Stimulated activated memory B cell treated with anti-CD40 and anti-IgM and Interleukin-4, amounts not matched to agents 10 μg/mL and 1 μg/mL and 100 μg/mL, for 72 hours (primary cell): ENCODE results near the gene PRKCA.
"Not testable (repeated sequence)": the region's sequence is repeated elsewhere in the genome, so short reads cannot be mapped to it uniquely, and the experiment has no call there.

Experiments used
- ATAC-seq: fragments of 150-1000 bp; cut with Tn5 transposase; 2 replicates; pipeline ENCODE4 v1.10.0; 2021
- H3K27ac Mint-ChIP-seq: one replicate; pipeline ENCODE4 v1.8.0; 2022; ENCODE audit warnings: mild to moderate bottlenecking, mixed read lengths
- H3K27me3 Mint-ChIP-seq: one replicate; pipeline ENCODE4 v1.8.0; 2022; ENCODE audit warnings: mixed read lengths
- H3K36me3 Mint-ChIP-seq: one replicate; pipeline ENCODE4 v1.8.0; 2022; ENCODE audit warnings: mixed read lengths
- H3K4me1 Mint-ChIP-seq: one replicate; pipeline ENCODE4 v1.8.0; 2022; ENCODE audit warnings: mixed read lengths
- H3K4me3 Mint-ChIP-seq: one replicate; pipeline ENCODE4 v1.8.0; 2022; ENCODE audit warnings: mild to moderate bottlenecking, moderate library complexity, mixed read lengths
- H3K9me3 Mint-ChIP-seq: one replicate; pipeline ENCODE4 v1.8.0; 2022; ENCODE audit warnings: mixed read lengths

PRKCA gene

DNA sequence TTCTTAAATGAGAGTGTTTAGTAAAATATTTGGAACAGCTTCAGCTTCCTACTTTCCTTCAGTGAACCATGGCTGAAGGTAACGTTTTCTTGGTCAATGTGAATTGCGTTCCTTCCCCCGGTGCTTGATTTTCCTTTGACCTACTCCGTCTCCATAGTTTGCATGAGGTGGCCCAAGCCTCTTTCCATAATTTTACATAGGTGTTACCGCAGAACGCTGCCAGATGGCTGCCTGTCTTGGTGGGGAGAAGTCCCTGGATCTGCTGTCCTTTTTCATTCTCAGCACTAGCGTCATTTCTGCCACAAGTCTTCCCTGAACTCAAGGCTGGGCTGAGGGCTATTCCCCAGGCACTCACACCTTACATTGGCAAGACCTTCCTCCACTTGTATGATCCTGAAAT, 178.4 kb downstream of the PRKCA start:
- Mint-ChIP-seq H3K27me3 (no peaks in the 10 kb centered on the region), H3K27ac (no peak overlapping the region), H3K4me3 (no peak overlapping the region), H3K9me3 (peaks cover 4% of the 10 kb centered on the region), H3K4me1 (no peaks in the 10 kb centered on the region), H3K36me3 (no peaks in the 10 kb centered on the region)
- no peak for ATAC-seq

DNA sequence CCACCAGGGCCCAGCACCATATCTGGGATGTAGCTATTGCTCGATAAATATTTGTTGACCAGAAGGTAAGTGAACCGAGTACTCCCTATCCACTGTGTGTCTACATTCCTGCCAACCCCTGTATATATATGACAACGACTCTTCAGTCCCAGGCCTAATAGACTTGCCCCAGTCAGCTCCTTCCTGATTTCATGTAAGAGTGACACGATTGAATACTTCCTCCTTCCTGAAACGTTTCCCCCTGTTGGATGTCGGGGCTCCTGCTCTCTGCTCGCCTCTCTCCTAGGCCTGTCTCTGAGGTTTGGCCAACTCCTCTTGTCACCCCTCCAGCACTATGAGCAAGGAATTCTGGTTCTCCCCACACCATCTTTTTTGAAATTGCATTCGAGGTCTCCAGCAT, 178.9 kb downstream of the PRKCA start:
- Mint-ChIP-seq H3K27me3 (no peaks in the 10 kb centered on the region), H3K4me3 (no peak overlapping the region), H3K4me1 (no peaks in the 10 kb centered on the region), H3K36me3 (no peaks in the 10 kb centered on the region), H3K27ac (no peak overlapping the region), H3K9me3 (peaks cover 4% of the 10 kb centered on the region)
- ATAC-seq: no peak

DNA sequence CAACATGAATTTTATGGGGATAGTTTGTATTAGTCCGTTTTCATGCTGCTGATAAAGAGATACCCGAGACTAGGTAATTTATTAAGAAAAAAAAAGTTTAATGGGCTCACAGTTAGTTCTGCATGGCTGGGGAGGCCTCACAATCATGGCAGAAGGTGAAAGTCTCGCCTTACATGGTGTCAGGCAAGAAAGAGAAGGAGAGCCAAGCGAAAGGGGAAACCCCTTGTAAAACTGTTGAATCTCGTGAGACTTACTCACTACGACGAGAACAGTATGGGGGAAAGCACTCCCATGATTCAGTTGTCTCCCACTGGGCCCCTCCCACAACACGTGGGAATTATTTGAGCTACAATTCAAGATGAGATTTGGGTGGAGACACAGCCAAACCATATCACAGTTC, 181.5 kb downstream of the PRKCA start:
- H3K27me3 Mint-ChIP-seq: no peaks in the 10 kb centered on the region
- no peak for ATAC-seq
- H3K4me1 Mint-ChIP-seq: no peaks in the 10 kb centered on the region
- H3K36me3 Mint-ChIP-seq: no peaks in the 10 kb centered on the region
- H3K27ac Mint-ChIP-seq: no peak overlapping the region
- peaks cover 11% of the 10 kb centered on the region for H3K9me3 Mint-ChIP-seq
- no peak overlapping the region for H3K4me3 Mint-ChIP-seq

DNA sequence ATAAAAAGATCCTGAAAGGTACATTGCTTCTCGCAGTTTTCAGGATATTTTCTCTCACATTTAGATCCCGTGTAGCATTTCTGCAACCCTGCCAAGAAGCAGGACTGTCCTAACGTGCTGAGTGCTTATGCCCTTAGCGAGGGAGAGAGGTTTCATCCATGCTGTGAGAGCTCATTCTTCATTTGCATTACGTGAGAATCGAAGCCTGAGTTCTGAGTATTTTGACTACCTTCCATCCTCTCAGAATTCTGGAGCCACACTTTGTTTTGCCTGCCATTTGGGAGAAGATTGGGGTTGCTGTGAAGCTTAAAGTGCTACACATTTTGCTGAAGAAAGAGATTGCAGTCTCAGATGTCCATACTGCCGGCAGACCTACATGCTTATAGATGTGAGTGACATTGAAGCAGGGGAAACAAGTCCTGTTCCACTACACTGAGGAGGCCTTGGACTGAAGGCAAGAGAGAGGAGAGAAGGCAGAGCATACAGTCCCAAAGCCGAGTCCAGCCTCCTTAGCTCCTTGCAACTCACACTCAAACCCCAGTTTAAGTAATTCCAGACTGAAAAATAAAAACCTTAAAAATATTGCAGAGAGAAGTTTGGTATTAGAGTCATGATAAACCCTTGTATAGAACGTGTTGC, 183.0 kb downstream of the PRKCA start:
- ATAC-seq: no peak
- Mint-ChIP-seq H3K4me3 (no peak overlapping the region), H3K27me3 (no peaks in the 10 kb centered on the region), H3K36me3 (no peaks in the 10 kb centered on the region), H3K9me3 (peaks cover 7% of the 10 kb centered on the region), H3K4me1 (no peaks in the 10 kb centered on the region), H3K27ac (no peak overlapping the region)

DNA sequence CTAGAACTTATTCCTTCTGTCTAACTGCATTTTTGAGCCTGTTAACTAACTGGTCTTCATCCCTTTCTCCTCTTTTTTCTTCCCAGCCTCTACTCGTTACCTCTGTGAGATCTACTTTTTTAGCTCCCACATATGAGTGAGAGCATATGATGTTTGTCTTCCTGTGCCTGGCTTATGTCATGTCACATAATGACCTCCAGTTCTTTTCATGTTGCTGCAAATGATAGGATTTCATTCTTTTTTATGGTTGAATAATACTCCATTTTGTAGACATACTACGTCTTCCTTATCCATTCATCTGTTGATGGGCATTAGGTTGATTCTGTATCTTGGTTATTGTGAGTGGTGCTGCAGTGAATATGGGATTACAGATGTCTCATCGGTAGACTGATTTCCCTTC, 184.7 kb downstream of the PRKCA start:
- Mint-ChIP-seq H3K36me3 (no peaks in the 10 kb centered on the region), H3K27me3 (no peaks in the 10 kb centered on the region), H3K9me3 (peaks cover 7% of the 10 kb centered on the region), H3K27ac (no peak overlapping the region), H3K4me3 (no peak overlapping the region), H3K4me1 (no peaks in the 10 kb centered on the region)
- ATAC-seq: no peak

DNA sequence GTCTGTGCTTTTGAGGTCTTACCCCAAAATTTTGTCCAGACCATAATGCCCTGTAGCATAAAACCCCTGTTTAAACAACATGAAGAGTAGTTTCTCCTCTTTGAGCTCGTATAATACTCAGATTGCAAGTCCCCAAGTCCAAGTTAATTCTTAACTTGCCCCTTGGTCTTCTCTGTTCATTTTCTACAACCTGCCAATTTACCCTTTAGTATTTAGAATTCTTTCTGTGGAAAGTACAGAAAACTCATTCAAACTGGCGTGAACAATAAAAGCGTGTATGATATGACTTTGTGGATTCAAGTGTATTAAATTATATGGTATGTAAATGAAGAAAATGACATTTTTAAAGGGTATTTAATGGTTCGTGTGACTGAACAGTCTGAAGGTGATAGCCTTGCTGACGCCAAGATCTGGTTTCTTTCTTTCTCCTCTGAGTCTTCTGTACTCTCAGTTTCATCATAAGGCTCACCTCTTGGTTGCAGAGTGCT, 185.6 kb downstream of the PRKCA start:
- no peak for ATAC-seq
- no peak overlapping the region for H3K27ac Mint-ChIP-seq
- H3K9me3 Mint-ChIP-seq: peaks cover 7% of the 10 kb centered on the region
- H3K36me3 Mint-ChIP-seq: no peaks in the 10 kb centered on the region
- H3K27me3 Mint-ChIP-seq: no peaks in the 10 kb centered on the region
- H3K4me1 Mint-ChIP-seq: no peaks in the 10 kb centered on the region
- no peak overlapping the region for H3K4me3 Mint-ChIP-seq

DNA sequence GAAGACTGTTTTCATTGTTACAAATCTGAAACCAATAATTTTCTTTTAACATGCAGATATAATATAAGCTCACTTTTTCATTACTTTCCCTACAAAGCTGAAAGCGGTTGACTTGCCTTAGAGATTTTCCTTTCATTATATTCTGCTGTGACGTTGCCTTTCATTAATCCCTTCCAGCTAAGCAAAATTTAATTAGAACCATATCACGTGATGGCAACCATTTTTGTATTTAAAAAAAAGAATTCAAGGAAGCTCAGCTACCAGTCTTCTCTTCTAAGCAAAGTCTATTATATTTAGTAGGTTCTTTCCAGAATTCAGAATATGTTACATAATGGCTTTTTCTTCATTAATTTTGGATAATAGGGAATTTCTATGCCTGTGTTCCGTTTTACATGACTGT, 186.5 kb downstream of the PRKCA start:
- no peak overlapping the region for H3K4me3 Mint-ChIP-seq
- no peaks in the 10 kb centered on the region for H3K36me3 Mint-ChIP-seq
- H3K27me3 Mint-ChIP-seq: no peaks in the 10 kb centered on the region
- no peak overlapping the region for H3K27ac Mint-ChIP-seq
- no peak for ATAC-seq
- H3K4me1 Mint-ChIP-seq: no peaks in the 10 kb centered on the region
- peaks cover 7% of the 10 kb centered on the region for H3K9me3 Mint-ChIP-seq

DNA sequence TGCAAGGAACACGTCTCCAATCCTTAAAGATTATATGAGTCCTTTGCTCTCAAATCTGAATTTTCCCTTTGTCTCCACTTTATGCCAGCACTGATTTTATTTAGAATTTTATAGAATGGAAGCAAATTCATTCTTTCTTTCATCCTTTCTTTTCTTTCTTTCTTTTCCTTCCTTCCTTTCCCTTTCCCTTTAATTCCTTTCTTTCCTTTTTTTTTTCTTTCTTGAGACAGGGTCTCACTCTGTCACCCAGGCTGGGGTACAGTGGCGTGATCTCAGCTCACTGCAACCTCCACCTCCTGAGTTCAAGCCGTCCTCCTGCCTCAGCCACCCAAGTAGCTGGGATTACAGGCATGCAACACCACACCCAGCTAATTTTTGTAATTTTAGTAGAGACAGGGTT, 187.2 kb downstream of the PRKCA start:
- H3K4me1 Mint-ChIP-seq, H3K36me3 Mint-ChIP-seq: not testable (repeated sequence)

DNA sequence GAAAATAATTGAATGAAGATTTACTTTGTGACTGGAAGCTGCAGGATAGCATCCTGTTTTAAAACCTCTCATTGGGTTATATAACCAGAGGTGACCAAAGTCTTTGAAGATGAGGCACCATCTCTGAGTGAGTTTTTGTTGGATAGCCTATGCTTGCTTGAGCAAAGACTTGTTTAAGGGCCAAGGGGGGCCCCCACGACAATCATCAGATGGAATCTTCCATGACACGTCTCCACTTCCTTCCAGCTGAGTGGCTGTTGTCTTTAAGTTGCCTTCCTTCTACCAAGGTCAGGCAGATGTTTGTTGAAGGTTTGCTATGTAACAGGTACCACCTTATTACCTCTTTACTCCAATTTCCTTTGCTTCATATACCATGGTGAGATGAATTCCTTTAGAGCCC, 188.8 kb downstream of the PRKCA start:
- no peak overlapping the region for H3K27ac Mint-ChIP-seq
- no peaks in the 10 kb centered on the region for H3K36me3 Mint-ChIP-seq
- H3K4me1 Mint-ChIP-seq: no peaks in the 10 kb centered on the region
- peaks cover 7% of the 10 kb centered on the region for H3K9me3 Mint-ChIP-seq
- H3K4me3 Mint-ChIP-seq: no peak overlapping the region
- no peaks in the 10 kb centered on the region for H3K27me3 Mint-ChIP-seq
- no peak for ATAC-seq

More for the DNA sequence above, 187.2 kb downstream of the PRKCA start:
- H3K27me3 Mint-ChIP-seq, H3K4me3 Mint-ChIP-seq, H3K27ac Mint-ChIP-seq, ATAC-seq, H3K9me3 Mint-ChIP-seq: not testable (repeated sequence)

DNA sequence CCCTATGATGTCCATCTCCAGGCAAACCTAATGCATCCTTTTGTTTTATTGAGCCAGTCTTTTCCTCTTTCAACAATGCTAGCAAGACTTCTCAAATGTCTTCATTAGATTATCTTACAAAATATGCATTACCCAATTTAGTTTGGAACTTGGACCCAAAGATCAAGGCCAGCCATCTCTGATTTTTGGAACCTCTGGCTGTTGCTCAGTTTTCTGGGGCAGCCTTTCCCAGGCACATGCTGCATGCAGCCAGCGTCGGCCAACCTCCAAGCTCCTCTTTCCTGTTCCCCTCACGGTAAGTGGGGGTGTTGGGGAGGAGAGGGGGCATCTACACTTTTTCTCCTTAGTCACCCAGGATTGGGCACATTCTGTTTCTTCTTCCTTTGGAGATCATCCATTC, 189.3 kb downstream of the PRKCA start:
- H3K36me3 Mint-ChIP-seq: no peaks in the 10 kb centered on the region
- H3K4me1 Mint-ChIP-seq: no peaks in the 10 kb centered on the region
- peaks cover 7% of the 10 kb centered on the region for H3K9me3 Mint-ChIP-seq
- ATAC-seq: no peak
- H3K27me3 Mint-ChIP-seq: no peaks in the 10 kb centered on the region
- no peak overlapping the region for H3K4me3 Mint-ChIP-seq
- H3K27ac Mint-ChIP-seq: no peak overlapping the region

DNA sequence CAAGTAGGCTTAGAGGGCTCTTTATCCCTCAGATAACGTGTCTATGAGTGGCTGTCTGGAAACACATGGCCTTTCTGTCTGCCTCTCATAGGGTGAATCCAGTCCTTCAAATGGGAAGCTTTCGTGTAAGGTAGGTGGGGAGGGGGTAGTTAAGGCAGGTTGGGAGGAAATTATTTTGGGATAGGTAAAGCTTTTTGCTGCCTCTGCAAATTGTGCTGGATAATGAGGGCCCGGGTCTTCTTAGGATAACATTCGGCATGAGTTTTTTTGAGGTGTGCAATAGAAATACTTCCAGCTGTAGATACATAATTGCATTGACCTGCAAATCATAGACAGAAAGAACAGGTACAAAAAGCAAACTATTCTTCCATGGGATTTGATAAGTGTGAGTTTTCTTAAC, 189.7 kb downstream of the PRKCA start:
- no peaks in the 10 kb centered on the region for H3K27me3 Mint-ChIP-seq
- H3K27ac Mint-ChIP-seq: no peak overlapping the region
- no peaks in the 10 kb centered on the region for H3K36me3 Mint-ChIP-seq
- no peak overlapping the region for H3K4me3 Mint-ChIP-seq
- H3K9me3 Mint-ChIP-seq: peaks cover 6% of the 10 kb centered on the region
- ATAC-seq: no peak
- no peaks in the 10 kb centered on the region for H3K4me1 Mint-ChIP-seq

DNA sequence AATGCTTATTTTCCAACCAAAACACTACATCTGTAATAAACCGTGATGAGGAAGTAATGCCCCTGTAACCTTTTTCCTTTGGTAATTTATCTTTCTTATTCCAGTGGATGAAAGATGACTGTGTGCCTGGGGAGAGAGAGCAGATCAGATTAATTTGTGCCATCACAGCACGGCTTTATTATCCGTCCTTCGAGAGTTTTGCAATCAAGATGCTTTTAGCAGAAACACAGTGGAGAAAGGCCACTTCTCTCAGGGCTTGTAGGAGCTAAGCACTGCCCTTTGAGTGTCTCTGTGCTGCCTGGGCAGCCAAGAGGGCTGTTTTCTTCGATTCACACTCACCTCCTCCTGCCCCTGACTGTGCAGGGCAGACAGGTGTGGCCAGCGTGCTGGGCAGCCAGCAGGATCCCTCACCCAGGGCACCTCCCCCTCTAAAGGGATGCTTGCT, 190.2 kb downstream of the PRKCA start:
- no peak for ATAC-seq
- Mint-ChIP-seq H3K36me3 (no peaks in the 10 kb centered on the region), H3K27ac (no peak overlapping the region), H3K4me3 (no peak overlapping the region), H3K27me3 (no peaks in the 10 kb centered on the region), H3K9me3 (peaks cover under 1% of the 10 kb centered on the region), H3K4me1 (no peaks in the 10 kb centered on the region)

DNA sequence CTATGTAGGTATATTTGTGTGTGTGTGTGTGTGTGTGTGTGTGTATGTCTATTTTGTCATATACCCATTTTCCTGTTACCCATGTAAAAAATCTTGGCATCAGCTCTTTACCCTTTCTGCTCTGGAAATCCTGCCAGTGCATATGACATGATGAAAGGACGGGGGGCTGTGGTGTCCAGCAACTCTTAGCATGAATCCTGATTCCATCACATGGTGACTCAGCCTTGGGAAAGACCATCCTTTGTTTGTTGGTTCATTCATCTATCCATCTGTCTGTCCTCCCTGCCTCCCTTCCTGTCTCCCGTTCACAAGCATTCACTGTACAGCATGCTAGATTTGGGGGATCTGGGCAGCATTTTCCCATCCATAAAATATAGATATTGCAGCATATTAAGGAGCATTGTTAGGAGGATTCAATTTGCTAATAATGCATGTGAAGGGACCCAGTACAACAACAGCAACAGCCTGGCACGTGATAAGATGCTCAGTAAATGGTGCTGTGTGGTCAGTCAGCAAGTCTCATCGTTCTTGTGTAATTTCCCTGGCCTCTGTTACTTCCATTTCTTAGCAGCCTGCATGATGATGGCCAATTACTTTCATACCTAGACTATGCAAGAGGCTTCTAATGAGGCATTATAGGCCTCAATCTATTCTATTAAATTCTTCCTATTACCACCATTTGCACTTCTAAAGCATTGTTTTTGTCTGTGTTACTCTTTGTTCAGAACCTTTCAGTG, 191.0 kb downstream of the PRKCA start:
- no peaks in the 10 kb centered on the region for H3K36me3 Mint-ChIP-seq
- no peaks in the 10 kb centered on the region for H3K4me1 Mint-ChIP-seq
- no peak for ATAC-seq
- H3K4me3 Mint-ChIP-seq: no peak overlapping the region
- no peaks in the 10 kb centered on the region for H3K27me3 Mint-ChIP-seq
- H3K9me3 Mint-ChIP-seq: no peaks in the 10 kb centered on the region
- H3K27ac Mint-ChIP-seq: no peak overlapping the region

DNA sequence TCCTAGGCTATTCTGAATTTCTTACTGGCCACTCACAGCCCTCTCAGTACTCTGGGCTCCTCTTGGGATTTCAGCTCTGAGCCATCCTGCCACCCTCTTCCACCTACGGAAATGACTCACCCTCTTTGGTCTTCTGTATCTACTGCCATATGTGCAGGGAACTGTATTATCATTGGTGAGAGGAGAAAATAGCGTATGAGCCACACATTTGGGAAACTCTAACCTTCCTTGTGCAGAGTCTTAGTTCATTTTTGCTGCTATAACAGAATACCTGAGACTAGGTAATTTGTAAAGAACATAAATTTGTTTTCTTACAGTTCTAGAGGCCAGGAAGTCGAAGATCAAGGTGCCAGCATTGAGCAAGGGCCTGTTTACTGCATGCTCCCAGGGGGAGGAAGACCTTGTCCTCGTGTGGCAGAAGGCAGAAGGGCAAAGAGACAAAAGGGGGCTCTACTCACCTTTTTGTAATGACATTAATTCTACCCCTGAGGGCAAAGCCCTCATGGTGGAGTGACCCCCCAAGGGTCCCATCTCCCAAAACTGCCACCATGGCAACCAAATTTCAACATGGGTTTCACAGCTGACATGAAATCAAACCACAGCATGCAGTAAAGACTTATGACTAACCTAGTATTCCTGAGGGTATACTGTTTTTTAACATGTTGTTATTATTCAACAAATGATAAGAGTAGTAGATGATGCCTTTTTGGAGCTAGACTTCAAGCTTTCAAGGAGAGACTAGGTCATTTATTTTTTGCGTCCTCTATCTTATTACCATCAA, 191.8 kb downstream of the PRKCA start:
- Mint-ChIP-seq H3K4me1 (no peaks in the 10 kb centered on the region), H3K9me3 (no peaks in the 10 kb centered on the region), H3K36me3 (no peaks in the 10 kb centered on the region), H3K27me3 (no peaks in the 10 kb centered on the region), H3K4me3 (no peak overlapping the region), H3K27ac (no peak overlapping the region)
- no peak for ATAC-seq

DNA sequence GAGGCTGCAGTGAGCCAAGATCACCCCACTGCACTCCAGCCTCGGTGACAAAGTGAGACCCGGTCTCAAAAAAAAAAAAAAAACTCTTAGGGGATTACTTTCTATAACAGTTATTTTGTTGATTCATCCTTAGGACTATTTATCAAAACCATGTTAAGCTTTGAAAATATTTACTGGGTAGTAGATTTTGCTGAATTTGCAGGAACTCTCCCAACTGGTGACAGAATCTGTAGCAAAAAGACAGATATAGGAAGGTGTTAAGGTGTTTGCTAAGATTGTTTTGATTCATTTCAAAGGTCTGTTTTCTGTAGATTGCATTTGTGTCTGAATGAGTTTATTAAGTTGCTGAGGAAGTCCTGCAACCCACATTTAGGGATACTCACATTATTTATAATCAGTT, 192.6 kb downstream of the PRKCA start:
- Mint-ChIP-seq H3K4me1 (no peaks in the 10 kb centered on the region), H3K36me3 (no peaks in the 10 kb centered on the region), H3K27ac (no peak overlapping the region), H3K27me3 (no peaks in the 10 kb centered on the region), H3K9me3 (no peaks in the 10 kb centered on the region), H3K4me3 (no peak overlapping the region)
- ATAC-seq: no peak

DNA sequence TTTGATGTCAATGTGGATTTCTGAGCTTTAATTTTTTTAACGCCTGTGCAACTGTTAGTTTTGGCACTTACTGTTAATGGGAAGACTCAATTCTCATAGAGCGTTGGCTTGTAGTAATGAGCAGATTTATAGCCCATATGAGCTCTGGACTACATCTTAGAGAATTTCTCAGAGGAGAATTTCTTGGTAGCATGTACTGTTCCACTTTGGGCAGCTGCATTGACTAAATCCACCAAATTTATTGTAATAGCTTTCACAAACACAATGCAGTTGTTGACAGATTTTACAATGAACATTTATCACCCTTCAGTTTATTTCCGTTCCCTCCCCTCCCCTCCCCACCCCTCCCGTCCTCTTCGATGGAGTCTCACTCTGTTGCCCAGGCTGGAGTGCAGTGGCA, 193.9 kb downstream of the PRKCA start:
- H3K27ac Mint-ChIP-seq: no peak overlapping the region
- H3K4me1 Mint-ChIP-seq: no peaks in the 10 kb centered on the region
- H3K9me3 Mint-ChIP-seq: no peaks in the 10 kb centered on the region
- H3K27me3 Mint-ChIP-seq: no peaks in the 10 kb centered on the region
- H3K36me3 Mint-ChIP-seq: no peaks in the 10 kb centered on the region
- ATAC-seq: no peak
- no peak overlapping the region for H3K4me3 Mint-ChIP-seq
